Measurements from ENCODE around the gene HNRNPUL1. TPM values are rescaled to one million over a fixed set of nuclear protein-coding genes. Genes with fewer than 3 reads are reported as not detected.

The HNRNPUL1 gene
- total RNA-seq, 4 donors from 2014 or later: 148 to 207 (median 179) TPM

- Histone ChIP-seq H3K27me3 (no peaks in the 10 kb centered on the region), H3K4me3 (no peak overlapping the region), H3K27ac (replicated peaks in 1 of 4) (no peak overlapping the region), H3K36me3 (peaks cover 66 to 100% (median 81%) of the 10 kb centered on the region in 4 donors), H3K4me1 (no peaks in the 10 kb centered on the region), H3K9me3 (no peaks in the 10 kb centered on the region)
- TF ChIP-seq POLR2AphosphoS5 (IDR thresholded peaks at IDR 0.05) (no peak), EP300 (IDR thresholded peaks at IDR 0.05) (no peak), POLR2A (IDR thresholded peaks at IDR 0.05; ENCODE audit: low read depth) (no peak)
- TF ChIP-seq, protein P1, sequence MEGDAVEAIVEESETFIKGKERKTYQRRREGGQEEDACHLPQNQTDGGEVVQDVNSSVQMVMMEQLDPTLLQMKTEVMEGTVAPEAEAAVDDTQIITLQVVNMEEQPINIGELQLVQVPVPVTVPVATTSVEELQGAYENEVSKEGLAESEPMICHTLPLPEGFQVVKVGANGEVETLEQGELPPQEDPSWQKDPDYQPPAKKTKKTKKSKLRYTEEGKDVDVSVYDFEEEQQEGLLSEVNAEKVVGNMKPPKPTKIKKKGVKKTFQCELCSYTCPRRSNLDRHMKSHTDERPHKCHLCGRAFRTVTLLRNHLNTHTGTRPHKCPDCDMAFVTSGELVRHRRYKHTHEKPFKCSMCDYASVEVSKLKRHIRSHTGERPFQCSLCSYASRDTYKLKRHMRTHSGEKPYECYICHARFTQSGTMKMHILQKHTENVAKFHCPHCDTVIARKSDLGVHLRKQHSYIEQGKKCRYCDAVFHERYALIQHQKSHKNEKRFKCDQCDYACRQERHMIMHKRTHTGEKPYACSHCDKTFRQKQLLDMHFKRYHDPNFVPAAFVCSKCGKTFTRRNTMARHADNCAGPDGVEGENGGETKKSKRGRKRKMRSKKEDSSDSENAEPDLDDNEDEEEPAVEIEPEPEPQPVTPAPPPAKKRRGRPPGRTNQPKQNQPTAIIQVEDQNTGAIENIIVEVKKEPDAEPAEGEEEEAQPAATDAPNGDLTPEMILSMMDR (IDR thresholded peaks at IDR 0.05): no peak
- WGBS: 70% methylated on average over 2 of the region's 2 CpGs
- intact Hi-C loops (cut with DNase I): no loop called here
- no peak for DNase-seq (ENCODE audit: extremely low spot score)
These were observed 24.1 kb upstream of the HNRNPUL1 start for GRCh38 chr19:41239961-41240574.

- WGBS: 78% methylated on average over 5 of the region's 5 CpGs
- Histone ChIP-seq H3K27me3 (no peaks in the 10 kb centered on the region), H3K27ac (replicated peaks in 1 of 4) (no peak overlapping the region), H3K4me3 (no peak overlapping the region), H3K36me3 (peaks cover 78 to 99% (median 90%) of the 10 kb centered on the region in 4 donors), H3K4me1 (no peaks in the 10 kb centered on the region), H3K9me3 (no peaks in the 10 kb centered on the region)
- TF ChIP-seq POLR2A (IDR thresholded peaks at IDR 0.05; ENCODE audit: low read depth) (no peak), POLR2AphosphoS5 (IDR thresholded peaks at IDR 0.05) (no peak), EP300 (IDR thresholded peaks at IDR 0.05) (no peak)
- TF ChIP-seq, protein P1 (IDR thresholded peaks at IDR 0.05): no peak
- no peak for DNase-seq (ENCODE audit: extremely low spot score)
- intact Hi-C loops (cut with DNase I): no loop called here
These were observed 22.3 kb upstream of the HNRNPUL1 start for GRCh38 chr19:41241859-41242258.

- H3K36me3 ChIP-seq: peaks cover 77 to 99% (median 85%) of the 10 kb centered on the region in 4 donors
- no peak for DNase-seq (ENCODE audit: extremely low spot score)
- H3K4me3 ChIP-seq: no peak overlapping the region
- no peak overlapping the region for H3K27ac ChIP-seq (replicated peaks in 1 of 4)
- WGBS: 86% methylated on average over 4 of the region's 4 CpGs
- intact Hi-C loops (cut with DNase I): no loop called here
- TF ChIP-seq, protein P1 (IDR thresholded peaks at IDR 0.05): no peak
- TF ChIP-seq EP300 (IDR thresholded peaks at IDR 0.05): no peak
- H3K27me3 ChIP-seq: no peaks in the 10 kb centered on the region
- H3K4me1 ChIP-seq: no peaks in the 10 kb centered on the region
- H3K9me3 ChIP-seq: no peaks in the 10 kb centered on the region
These were observed 20.1 kb upstream of the HNRNPUL1 start for GRCh38 chr19:41244117-41244516.

DNA sequence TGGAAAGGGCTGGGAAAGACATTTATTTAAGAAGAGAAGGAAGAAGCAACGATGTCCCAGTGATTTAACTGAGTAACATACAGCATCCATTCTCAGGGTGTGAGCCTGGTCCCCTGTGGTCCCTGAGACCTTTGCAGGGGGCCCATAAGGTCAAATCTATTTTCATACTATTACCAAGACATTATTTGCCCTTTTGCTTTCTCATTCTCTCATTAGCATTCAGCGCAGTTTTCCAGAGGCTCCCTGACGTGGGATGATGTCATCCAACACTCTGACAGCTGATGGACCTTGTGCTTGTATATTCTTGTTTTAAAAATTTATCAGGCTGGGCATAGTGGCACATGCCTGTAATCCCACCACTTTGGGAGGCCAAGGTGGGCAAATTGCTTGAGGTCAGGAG is 18.3 kb upstream of the HNRNPUL1 start:
- Histone ChIP-seq H3K36me3 (peaks cover 73 to 99% (median 83%) of the 10 kb centered on the region in 4 donors), H3K27ac (replicated peaks in 1 of 4) (no peak overlapping the region), H3K4me1 (no peaks in the 10 kb centered on the region), H3K27me3 (no peaks in the 10 kb centered on the region), H3K9me3 (no peaks in the 10 kb centered on the region), H3K4me3 (no peak overlapping the region)
- intact Hi-C loops (cut with DNase I): no loop called here
- TF ChIP-seq POLR2A (IDR thresholded peaks at IDR 0.05; ENCODE audit: low read depth) (no peak), POLR2AphosphoS5 (IDR thresholded peaks at IDR 0.05) (no peak), EP300 (IDR thresholded peaks at IDR 0.05) (no peak)
- TF ChIP-seq, protein P1 (IDR thresholded peaks at IDR 0.05): no peak
- DNase-seq (ENCODE audit: extremely low spot score): no peak
- WGBS: 77% methylated on average over 3 of the region's 3 CpGs

GRCh38 chr19:41248895-41249294 is 15.3 kb upstream of the HNRNPUL1 start:
- TF ChIP-seq EP300 (IDR thresholded peaks at IDR 0.05): no peak
- TF ChIP-seq, protein P1 (IDR thresholded peaks at IDR 0.05): no peak
- Histone ChIP-seq H3K4me1 (no peaks in the 10 kb centered on the region), H3K27me3 (no peaks in the 10 kb centered on the region), H3K4me3 (no peak overlapping the region), H3K9me3 (no peaks in the 10 kb centered on the region), H3K36me3 (peaks cover 71 to 99% (median 83%) of the 10 kb centered on the region in 4 donors), H3K27ac (replicated peaks in 1 of 4) (no peak overlapping the region)
- DNase-seq (ENCODE audit: extremely low spot score): no peak
- 95% methylated on average over 4 of the region's 4 CpGs for WGBS
- intact Hi-C loops (cut with DNase I): no loop called here
